Neural progenitor cell (in vitro differentiated cells): Measurements from ENCODE around the gene SMCO1. TPM values are rescaled to one million over a fixed set of nuclear protein-coding genes. Genes with fewer than 3 reads are reported as not detected.

Experiments used
- DNase-seq: peaks from one replicate; pipeline ENCODE4 v3.0.0-alpha.2; 2016; ENCODE audit warnings: low spot score
- H2AFZ ChIP-seq: fragments of 200-600 bp; sonication (generic); replicated peaks from 2 replicates; pipeline ENCODE4 v1.6.1; 2016; ENCODE audit warnings: antibody characterized with exemption
- H3F3A ChIP-seq: fragments of 200-600 bp; sonication (generic); 2 replicates; pipeline ENCODE4 v1.6.1; 2016; ENCODE audit warnings: antibody characterized with exemption, low read depth
- H3K27ac ChIP-seq: fragments of 200-600 bp; sonication (generic); 2 replicates; pipeline ENCODE4 v1.5.1; 2016; ENCODE audit warnings: mild to moderate bottlenecking
- H3K27me3 ChIP-seq: fragments of 200-600 bp; sonication (generic); 2 replicates; pipeline ENCODE4 v1.6.1; 2016; ENCODE audit warnings: mild to moderate bottlenecking, moderate library complexity
- H3K36me3 ChIP-seq: fragments of 200-600 bp; sonication (generic); 2 replicates; pipeline ENCODE4 v1.5.1; 2016
- H3K4me1 ChIP-seq: fragments of 200-600 bp; sonication (generic); 2 replicates; pipeline ENCODE4 v1.6.1; 2016; ENCODE audit warnings: mixed run types
- H3K4me2 ChIP-seq: fragments of 200-600 bp; sonication (generic); 2 replicates; pipeline ENCODE4 v1.6.1; 2016
- H3K4me3 ChIP-seq: fragments of 200-600 bp; sonication (generic); 2 replicates; pipeline ENCODE4 v1.5.1; 2016
- H3K79me2 ChIP-seq: fragments of 200-600 bp; sonication (generic); 2 replicates; pipeline ENCODE4 v1.6.1; 2016; ENCODE audit warnings: low read depth
- H3K9ac ChIP-seq: fragments of 200-600 bp; sonication (generic); 2 replicates; pipeline ENCODE4 v1.6.1; 2016
- H3K9me3 ChIP-seq: fragments of 200-600 bp; sonication (generic); 2 replicates; pipeline ENCODE4 v1.5.1; 2016; ENCODE audit warnings: low read depth
- H4K20me1 ChIP-seq: fragments of 200-600 bp; sonication (generic); 2 replicates; pipeline ENCODE4 v1.6.1; 2016; ENCODE audit warnings: low read depth
- H3K27ac Mint-ChIP-seq: 3 replicates; pipeline ENCODE4 v1.8.0; 2021; ENCODE audit warnings: mixed read lengths
- H3K27me3 Mint-ChIP-seq: 2 replicates; pipeline ENCODE4 v1.8.0; 2022; ENCODE audit warnings: low read depth, mild to moderate bottlenecking, inconsistent platforms, moderate library complexity, mixed read lengths; ENCODE audit not compliant: insufficient read depth
- H3K36me3 Mint-ChIP-seq: 3 replicates; pipeline ENCODE4 v1.8.0; 2021; ENCODE audit warnings: mixed read lengths
- H3K4me1 Mint-ChIP-seq: 3 replicates; pipeline ENCODE4 v1.8.0; 2021; ENCODE audit warnings: mixed read lengths
- H3K4me3 Mint-ChIP-seq: 3 replicates; pipeline ENCODE4 v1.8.0; 2021; ENCODE audit warnings: mild to moderate bottlenecking, moderate library complexity, mixed read lengths
- H3K9me3 Mint-ChIP-seq: 3 replicates; pipeline ENCODE4 v1.8.0; 2020; ENCODE audit warnings: mixed read lengths
- EZH2 ChIP-seq: fragments of 200-600 bp; sonication (generic); IDR thresholded peaks from 2 replicates; pipeline ENCODE4 v1.6.1; 2017; ENCODE audit warnings: antibody characterized with exemption, mild to moderate bottlenecking, moderate library complexity
- EZH2phosphoT487 ChIP-seq: fragments of 200-600 bp; sonication (generic); IDR thresholded peaks from 2 replicates; pipeline ENCODE4 v1.6.1; 2017; ENCODE audit warnings: antibody characterized with exemption
- total RNA-seq: library from RNA; depleted of rRNA; stranded (reverse); fragments of >200 nt; gene quantifications from 2 replicates; pipeline ENCODE4 v1.2.3, GENCODE V29; 2015; ENCODE audit warnings: low replicate concordance
- TF ChIP-seq, protein P1 (sequence below): fragments of 200-600 bp; sonication (generic); IDR thresholded peaks from 2 replicates; pipeline ENCODE4 v1.5.1; 2017; ENCODE audit warnings: antibody characterized with exemption, mild to moderate bottlenecking

Gene SMCO1
- total RNA-seq, 1 donor from 2014 or later: not detected

DNA sequence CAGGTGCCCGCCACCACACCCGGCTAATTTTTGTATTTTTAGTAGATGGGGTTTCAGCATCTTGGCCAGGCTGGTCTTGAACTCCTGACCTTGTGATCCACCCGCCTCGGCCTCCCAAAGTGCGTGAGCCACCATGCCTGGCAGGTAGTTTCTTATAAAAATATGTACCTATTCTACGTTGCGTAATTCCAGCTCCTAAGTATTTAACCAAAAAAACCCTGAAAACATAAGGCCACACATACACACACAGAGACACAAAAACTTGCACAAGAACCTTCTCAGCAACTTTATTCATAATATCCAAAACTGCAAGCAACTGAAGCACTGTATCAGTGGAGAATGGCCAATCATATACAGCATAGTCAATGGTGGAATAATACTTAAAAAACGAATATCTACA is 16.8 kb downstream of the SMCO1 start:
- H4K20me1 ChIP-seq: peaks cover 31% of the 10 kb centered on the region

GRCh38 chr3:196496183-196496582 is 19.0 kb downstream of the SMCO1 start:
- Mint-ChIP-seq H3K27me3 (peaks cover 2% of the 10 kb centered on the region), H3K4me1 (peaks cover 24% of the 10 kb centered on the region), H3K4me3 (no peak overlapping the region), H3K27ac (no peak overlapping the region), H3K36me3 (peaks cover 48% of the 10 kb centered on the region), H3K9me3 (peaks cover 7% of the 10 kb centered on the region)
- Histone ChIP-seq H3K4me2 (no peak overlapping the region), H3K27ac (no peak overlapping the region), H2AFZ (no peak overlapping the region), H3F3A (no peaks in the 10 kb centered on the region), H3K4me1 (peaks cover 1% of the 10 kb centered on the region), H3K79me2 (peaks cover 100% of the 10 kb centered on the region), H3K27me3 (no peaks in the 10 kb centered on the region), H3K36me3 (no peaks in the 10 kb centered on the region), H4K20me1 (peaks cover 26% of the 10 kb centered on the region), H3K4me3 (no peak overlapping the region), H3K9ac (no peak overlapping the region), H3K9me3 (no peaks in the 10 kb centered on the region)
- no peak for DNase-seq
- no peak for TF ChIP-seq EZH2phosphoT487
- TF ChIP-seq, protein P1, sequence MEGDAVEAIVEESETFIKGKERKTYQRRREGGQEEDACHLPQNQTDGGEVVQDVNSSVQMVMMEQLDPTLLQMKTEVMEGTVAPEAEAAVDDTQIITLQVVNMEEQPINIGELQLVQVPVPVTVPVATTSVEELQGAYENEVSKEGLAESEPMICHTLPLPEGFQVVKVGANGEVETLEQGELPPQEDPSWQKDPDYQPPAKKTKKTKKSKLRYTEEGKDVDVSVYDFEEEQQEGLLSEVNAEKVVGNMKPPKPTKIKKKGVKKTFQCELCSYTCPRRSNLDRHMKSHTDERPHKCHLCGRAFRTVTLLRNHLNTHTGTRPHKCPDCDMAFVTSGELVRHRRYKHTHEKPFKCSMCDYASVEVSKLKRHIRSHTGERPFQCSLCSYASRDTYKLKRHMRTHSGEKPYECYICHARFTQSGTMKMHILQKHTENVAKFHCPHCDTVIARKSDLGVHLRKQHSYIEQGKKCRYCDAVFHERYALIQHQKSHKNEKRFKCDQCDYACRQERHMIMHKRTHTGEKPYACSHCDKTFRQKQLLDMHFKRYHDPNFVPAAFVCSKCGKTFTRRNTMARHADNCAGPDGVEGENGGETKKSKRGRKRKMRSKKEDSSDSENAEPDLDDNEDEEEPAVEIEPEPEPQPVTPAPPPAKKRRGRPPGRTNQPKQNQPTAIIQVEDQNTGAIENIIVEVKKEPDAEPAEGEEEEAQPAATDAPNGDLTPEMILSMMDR: no peak
- TF ChIP-seq EZH2: no peak

More for the DNA sequence above, 16.8 kb downstream of the SMCO1 start:
- Mint-ChIP-seq H3K4me1 (peaks cover 24% of the 10 kb centered on the region), H3K9me3 (peaks cover 4% of the 10 kb centered on the region), H3K27ac (no peak overlapping the region), H3K4me3 (no peak overlapping the region), H3K27me3 (peaks cover 7% of the 10 kb centered on the region), H3K36me3 (peaks cover 45% of the 10 kb centered on the region)
- no peak overlapping the region for H3K4me3 ChIP-seq
- H3K4me1 ChIP-seq: peaks cover 6% of the 10 kb centered on the region
- DNase-seq: no peak
- no peak overlapping the region for H3K27ac ChIP-seq
- H3F3A ChIP-seq: peaks cover 13% of the 10 kb centered on the region
- no peak for TF ChIP-seq EZH2phosphoT487
- TF ChIP-seq, protein P1: no peak
- TF ChIP-seq EZH2: no peak
- peaks cover 100% of the 10 kb centered on the region for H3K79me2 ChIP-seq
- H3K9me3 ChIP-seq: no peaks in the 10 kb centered on the region
- H2AFZ ChIP-seq: no peak overlapping the region
- H3K9ac ChIP-seq: no peak overlapping the region
- no peaks in the 10 kb centered on the region for H3K36me3 ChIP-seq
- no peaks in the 10 kb centered on the region for H3K27me3 ChIP-seq
- H3K4me2 ChIP-seq: no peak overlapping the region

DNA sequence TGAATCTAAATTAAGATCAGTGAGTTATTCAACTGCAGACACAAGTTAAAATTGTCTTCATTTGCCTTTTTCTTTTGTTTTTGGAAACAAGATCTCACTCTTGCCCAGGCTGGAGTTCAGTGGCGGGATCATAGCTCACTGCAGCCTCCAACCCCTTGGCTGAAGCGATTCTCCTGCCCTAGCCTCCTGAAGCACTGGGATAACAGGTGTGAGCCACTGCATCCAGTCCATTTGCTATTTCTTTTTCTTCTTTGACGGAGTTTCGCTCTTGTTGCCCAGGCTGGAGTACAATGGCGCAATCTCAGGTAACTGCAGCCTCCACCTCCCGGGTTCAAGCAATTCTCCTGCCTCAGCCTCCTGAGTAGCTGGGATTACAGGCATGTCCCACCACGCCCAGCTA is 21.9 kb downstream of the SMCO1 start:
- H3K79me2 ChIP-seq: peaks cover 100% of the 10 kb centered on the region
- H3K36me3 ChIP-seq: no peaks in the 10 kb centered on the region
- H3K36me3 Mint-ChIP-seq: peaks cover 32% of the 10 kb centered on the region
- no peak overlapping the region for H3K4me2 ChIP-seq
- no peak overlapping the region for H3K27ac Mint-ChIP-seq
- H3K27me3 Mint-ChIP-seq: peaks cover 2% of the 10 kb centered on the region
- H3K4me3 Mint-ChIP-seq: no peak overlapping the region
- peaks cover 3% of the 10 kb centered on the region for H3K9me3 Mint-ChIP-seq
- H3K27me3 ChIP-seq: no peaks in the 10 kb centered on the region
- H4K20me1 ChIP-seq: peaks cover 16% of the 10 kb centered on the region
- no peak overlapping the region for H2AFZ ChIP-seq
- no peaks in the 10 kb centered on the region for H3F3A ChIP-seq
- no peaks in the 10 kb centered on the region for H3K9me3 ChIP-seq
- TF ChIP-seq EZH2phosphoT487: no peak
- no peak overlapping the region for H3K9ac ChIP-seq
- no peak for DNase-seq
- peaks cover 8% of the 10 kb centered on the region for H3K4me1 Mint-ChIP-seq
- no peaks in the 10 kb centered on the region for H3K4me1 ChIP-seq
- H3K4me3 ChIP-seq: no peak overlapping the region
- H3K27ac ChIP-seq: no peak overlapping the region

GRCh38 chr3:196492080-196492479 is 23.1 kb downstream of the SMCO1 start:
- no peaks in the 10 kb centered on the region for H3K4me1 ChIP-seq
- no peak overlapping the region for H3K4me2 ChIP-seq
- peaks cover 32% of the 10 kb centered on the region for H3K36me3 Mint-ChIP-seq
- peaks cover 8% of the 10 kb centered on the region for H3K4me1 Mint-ChIP-seq
- H3K27ac Mint-ChIP-seq: no peak overlapping the region
- DNase-seq: no peak
- peaks cover 89% of the 10 kb centered on the region for H3K79me2 ChIP-seq
- H3F3A ChIP-seq: no peaks in the 10 kb centered on the region
- no peak overlapping the region for H2AFZ ChIP-seq
- H3K27me3 ChIP-seq: no peaks in the 10 kb centered on the region
- no peak overlapping the region for H3K9ac ChIP-seq
- H3K27me3 Mint-ChIP-seq: peaks cover 2% of the 10 kb centered on the region
- H3K9me3 Mint-ChIP-seq: peaks cover 3% of the 10 kb centered on the region
- no peaks in the 10 kb centered on the region for H3K9me3 ChIP-seq
- no peak overlapping the region for H3K27ac ChIP-seq
- no peaks in the 10 kb centered on the region for H3K36me3 ChIP-seq
- no peak overlapping the region for H3K4me3 Mint-ChIP-seq
- H3K4me3 ChIP-seq: no peak overlapping the region
- peaks cover 13% of the 10 kb centered on the region for H4K20me1 ChIP-seq
- no peak for TF ChIP-seq EZH2
- TF ChIP-seq, protein P1: no peak
- no peak for TF ChIP-seq EZH2phosphoT487
